HepG2 (cell line): ENCODE measurements around the gene CABP4. TPM values are rescaled to one million over a fixed set of nuclear protein-coding genes. Genes with fewer than 3 reads are reported as not detected.
A peak's percentile ranks its signal among the peaks of the same experiment; 100 is the strongest.

Source experiments
- CEBPZ ChIP-seq: IDR thresholded peaks from 2 replicates; pipeline ENCODE4 v1.6.1; 2012; ENCODE audit warnings: low read length, improper control_type of control experiment
- HDAC1 ChIP-seq: sonication (generic); formaldehyde crosslinking; IDR thresholded peaks from 2 replicates; pipeline ENCODE4 v1.5.1; 2020; ENCODE audit warnings: mild to moderate bottlenecking, missing genetic modification reagents
- MED1 ChIP-seq: sonication (generic); formaldehyde crosslinking; IDR thresholded peaks from 2 replicates; pipeline ENCODE4 v1.4.0; 2020; ENCODE audit warnings: missing genetic modification reagents
- MNT ChIP-seq: fragments of 450-650 bp; IDR thresholded peaks from 2 replicates; pipeline ENCODE4 v1.6.1; 2016
- NR2F1 ChIP-seq, 2 experiments: fragments of 450-650 bp in 1 of 2; formaldehyde crosslinking in 1 of 2; IDR thresholded peaks; 2 replicates each; pipeline versions ENCODE4 v1.5.0 to v1.6.1; 2016 to 2020; ENCODE audit warnings: mild to moderate bottlenecking in 1 of 2, missing compliant biosample characterization in 1 of 2, missing genetic modification reagents in 1 of 2, moderate library complexity in 1 of 2
- SUZ12 ChIP-seq: fragments of 150-350 bp; IDR thresholded peaks from 2 replicates; pipeline ENCODE4 v1.6.1; 2014; ENCODE audit warnings: low read depth, low read length
- ZNF501 ChIP-seq: sonication (generic); formaldehyde crosslinking; IDR thresholded peaks from 2 replicates; pipeline ENCODE4 v1.5.1; 2020; ENCODE audit warnings: mild to moderate bottlenecking, moderate library complexity, missing genetic modification reagents
- polyA plus RNA-seq, 8 experiments: library from polyadenylated mRNA; depleted of rRNA in 3 of 8; stranded (reverse) in 7 of 8; unstranded in 1 of 8; fragments of >200 nt; fragmentation: Illumina TruSeq in 4 of 8; extraction: Trizol in 4 of 8; gene quantifications; 2 replicates each; pipeline versions ENCODE4 v1.2.1 to v1.2.3, GENCODE V29; 2011 to 2016; ENCODE audit warnings: low read depth in 4 of 8, missing spikeins in 1 of 8, mixed read lengths in 1 of 8; ENCODE audit not compliant: insufficient read depth in 1 of 8
- total RNA-seq, 5 experiments: library from RNA; depleted of rRNA; stranded (reverse); fragments of >200 nt; fragmentation: Illumina TruSeq; extraction: Trizol; gene quantifications; 2 replicates each; pipeline ENCODE4 v1.2.3, GENCODE V29; 2016; ENCODE audit warnings: low read depth in 1 of 5

CABP4 gene
- total and polyA plus RNA-seq, 2 of the 13 experiments (the other 11 are each of a cell fraction or from before 2014, with no cell fraction given): not detected

DNA sequence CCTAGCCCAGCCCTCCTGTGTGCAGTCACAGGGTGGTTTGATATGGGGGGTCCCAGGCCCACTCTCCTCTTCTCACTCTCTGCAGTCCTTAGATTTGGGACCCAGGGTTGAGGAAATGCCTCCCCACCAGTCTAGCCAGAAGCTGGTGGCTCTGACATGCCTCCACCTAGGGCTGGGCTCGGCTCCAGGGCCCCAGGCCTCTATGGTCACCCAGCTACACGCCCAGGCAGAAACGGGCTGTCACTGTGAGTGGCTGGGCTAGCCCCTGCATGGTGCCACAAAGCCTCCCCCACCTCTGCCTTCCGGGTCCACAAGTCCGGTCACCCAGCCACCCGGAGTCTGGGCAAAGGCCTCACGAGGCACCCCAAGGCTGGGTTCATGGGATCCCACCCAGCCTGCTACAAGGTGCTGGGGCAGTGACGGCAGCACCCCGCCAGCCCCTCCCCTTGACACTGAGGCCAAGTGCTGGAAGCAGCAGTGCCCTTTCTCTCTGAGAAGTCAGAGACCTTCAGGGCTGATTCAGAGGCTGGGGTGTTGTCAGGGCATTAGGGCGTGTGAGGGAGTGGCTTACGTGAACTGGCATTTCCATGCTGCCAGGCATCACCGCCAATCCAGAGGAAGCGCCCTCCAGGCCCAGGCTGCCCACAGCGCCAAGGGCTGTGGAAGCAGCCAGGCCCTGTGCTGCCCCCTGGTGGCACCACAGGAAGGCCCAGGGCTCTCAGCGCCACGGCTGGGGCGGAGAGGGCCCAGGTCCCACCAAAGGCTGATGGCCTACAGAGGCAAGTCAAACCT is 50.6 kb downstream of the CABP4 start (continued):
- TF ChIP-seq MED1 (peak; percentile 53), HDAC1 (CRISPR knock-in tag) (peak; percentile 57; the same call in 1 of the 2 replicates), SUZ12 (no peak), NR2F1 (CRISPR knock-in tag; IDR thresholded peaks at IDR 0.05) (no peak), CEBPZ (no peak), ZNF501 (CRISPR knock-in tag) (peak; percentile 62), MNT (no peak)
